ENCODE measurements around the gene ZCCHC7. TPM values are rescaled to one million over a fixed set of nuclear protein-coding genes. Genes with fewer than 3 reads are reported as not detected.

Gene ZCCHC7
- total RNA-seq, 4 donors from 2014 or later, result 22.1 to 31.9 (median 25.6) TPM

DNA sequence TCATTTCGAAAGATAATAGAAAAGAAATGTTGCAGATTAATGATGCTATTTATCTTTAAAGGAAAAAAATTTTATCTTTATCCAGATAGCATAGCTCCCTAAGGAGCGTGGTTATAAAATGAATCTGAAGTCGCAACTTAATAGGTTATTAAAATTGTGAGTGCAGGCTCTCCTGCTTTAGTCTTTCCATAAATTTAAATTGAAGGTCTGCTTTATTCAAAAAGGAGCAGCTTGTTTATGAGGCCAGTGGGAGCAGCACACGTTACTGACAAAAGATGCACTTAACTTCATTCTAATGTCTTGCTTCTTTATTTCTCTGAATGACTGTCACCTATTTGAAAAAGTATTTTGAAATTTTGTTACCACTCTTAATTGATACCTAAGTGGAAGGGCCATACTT, 95.0 kb downstream of the ZCCHC7 start:
- Histone ChIP-seq H3K9me3 (no peaks in the 10 kb centered on the region), H3K4me1 (peaks cover 0 to under 1% of the 10 kb centered on the region in 2 donors), H3K27me3 (no peaks in the 10 kb centered on the region), H3K27ac (no peak overlapping the region), H3K4me3 (replicated peaks in 1 of 3) (no peak overlapping the region), H3K36me3 (no peaks in the 10 kb centered on the region)
- no peak for TF ChIP-seq POLR2A (IDR thresholded peaks at IDR 0.05)
- no peak for TF ChIP-seq CTCF (IDR thresholded peaks at IDR 0.05)
- DNase-seq, result no peak
- WGBS, 2 donors, result 89 to 90% methylated on average over 4 of the region's 4 CpGs
- intact Hi-C loops (cut with DNase I), result no loop called here

DNA sequence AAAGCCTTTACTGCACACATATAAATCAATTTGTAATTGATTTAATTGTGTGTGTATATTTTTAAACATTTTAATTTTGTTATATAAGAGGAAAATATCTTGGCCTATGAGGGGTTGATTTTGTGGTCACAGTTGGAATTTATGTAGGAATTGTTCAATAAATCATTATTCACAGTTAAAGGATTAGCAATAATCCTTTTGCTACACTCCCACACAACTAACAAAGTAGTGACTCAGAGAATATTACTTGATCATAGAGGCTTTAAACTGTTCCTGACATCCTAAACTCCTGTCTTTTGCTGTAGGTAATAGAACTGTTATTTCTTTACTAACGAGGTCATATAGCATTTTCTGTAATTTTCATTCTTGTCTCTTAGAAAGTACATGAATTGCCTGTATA, 95.5 kb downstream of the ZCCHC7 start:
- DNase-seq, result no peak
- no peak overlapping the region for H3K27ac ChIP-seq
- no peaks in the 10 kb centered on the region for H3K4me1 ChIP-seq
- H3K27me3 ChIP-seq, result no peaks in the 10 kb centered on the region
- TF ChIP-seq POLR2A (IDR thresholded peaks at IDR 0.05) (no peak), CTCF (IDR thresholded peaks at IDR 0.05) (no peak)
- H3K4me3 ChIP-seq (replicated peaks in 1 of 3), result no peak overlapping the region
- WGBS, 2 donors, result 86 to 96% methylated on average over 1 of the region's 1 CpG
- no peaks in the 10 kb centered on the region for H3K9me3 ChIP-seq
- no peaks in the 10 kb centered on the region for H3K36me3 ChIP-seq
- intact Hi-C loops (cut with DNase I), result no loop called here

DNA sequence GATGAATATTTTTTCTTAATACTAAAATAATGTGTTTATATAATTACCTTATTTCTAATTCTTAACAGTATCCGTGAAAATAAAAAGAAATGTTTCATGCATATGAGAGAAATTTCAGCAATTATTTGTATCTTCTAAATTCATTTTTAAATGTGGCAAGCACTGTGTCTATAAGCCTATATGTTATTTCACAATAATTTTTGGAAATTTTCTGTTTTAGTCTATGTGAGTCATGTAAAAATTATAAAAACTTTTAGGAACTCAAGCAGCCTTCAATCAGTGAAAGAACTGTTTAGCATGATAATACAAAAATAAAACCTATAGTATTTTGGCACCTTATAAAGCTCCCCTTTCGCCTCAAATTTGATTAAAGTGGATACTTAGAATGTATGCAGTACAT, 96.8 kb downstream of the ZCCHC7 start:
- no peak overlapping the region for H3K27ac ChIP-seq
- 96 to 98% methylated on average over 2 of the region's 2 CpGs for WGBS, 2 donors
- no peaks in the 10 kb centered on the region for H3K4me1 ChIP-seq
- H3K36me3 ChIP-seq, result no peaks in the 10 kb centered on the region
- no peaks in the 10 kb centered on the region for H3K9me3 ChIP-seq
- intact Hi-C loops (cut with DNase I), result no loop called here
- no peak overlapping the region for H3K4me3 ChIP-seq (replicated peaks in 1 of 3)
- no peak for TF ChIP-seq POLR2A (IDR thresholded peaks at IDR 0.05)
- no peak for TF ChIP-seq CTCF (IDR thresholded peaks at IDR 0.05)
- no peak for DNase-seq
- H3K27me3 ChIP-seq, result no peaks in the 10 kb centered on the region

DNA sequence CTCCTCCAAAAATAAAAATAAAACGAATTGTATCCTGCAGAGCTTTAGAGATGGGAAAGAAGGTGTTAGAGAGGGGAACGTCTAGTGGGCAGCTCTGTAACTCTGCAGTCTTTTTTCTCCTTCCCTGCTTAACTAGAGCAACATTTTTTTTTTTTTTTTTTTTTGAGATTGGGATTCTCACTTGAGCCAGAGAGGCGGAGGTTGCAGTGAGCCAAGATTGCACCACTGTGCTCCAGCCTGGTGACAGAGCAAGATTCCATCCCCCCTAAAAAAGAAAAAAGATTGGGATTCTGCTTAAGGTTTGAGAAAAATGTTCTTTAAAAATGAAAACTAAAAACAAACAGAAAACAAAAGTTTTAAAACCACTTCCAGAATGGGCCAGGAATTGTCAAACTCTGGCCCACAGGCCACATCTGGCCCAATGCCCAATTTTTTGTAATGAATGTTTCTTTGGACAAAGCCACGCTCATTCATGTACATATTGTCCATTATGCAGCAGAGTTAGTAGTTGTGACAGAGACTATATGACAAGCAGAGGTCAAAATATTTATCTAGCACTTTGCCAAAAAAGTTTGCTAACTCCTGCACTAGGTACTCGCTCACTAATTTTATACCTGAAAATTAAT, 98.5 kb downstream of the ZCCHC7 start:
- TF ChIP-seq CTCF (IDR thresholded peaks at IDR 0.05), result no peak
- H3K36me3 ChIP-seq, result no peaks in the 10 kb centered on the region
- intact Hi-C loops (cut with DNase I), result no loop called here

DNA sequence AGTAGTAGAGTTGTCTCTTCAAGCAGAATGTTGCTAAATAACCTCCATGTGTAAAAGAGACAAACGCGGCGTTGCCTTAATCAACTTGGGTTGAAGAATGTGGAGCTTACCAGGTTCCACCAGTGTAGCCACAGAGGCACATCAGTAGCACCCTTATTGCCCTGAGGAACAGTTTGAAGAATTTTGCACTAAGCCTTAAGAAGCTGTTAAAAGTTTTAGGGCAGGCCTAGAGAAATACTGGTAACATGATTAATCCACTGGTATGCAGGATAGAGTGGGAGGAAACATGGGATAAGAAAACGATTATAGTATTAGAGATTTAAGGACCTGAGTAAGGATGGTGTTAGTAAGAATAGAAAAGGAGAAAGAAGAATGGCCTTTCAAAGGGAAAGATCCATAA, 100.6 kb downstream of the ZCCHC7 start:
- 95% methylated on average over 4 of the region's 4 CpGs for WGBS, 2 donors
- H3K36me3 ChIP-seq, result no peaks in the 10 kb centered on the region
- no peaks in the 10 kb centered on the region for H3K27me3 ChIP-seq
- H3K4me3 ChIP-seq (replicated peaks in 1 of 3), result no peak overlapping the region
- intact Hi-C loops (cut with DNase I), result no loop called here
- no peak for TF ChIP-seq POLR2A (IDR thresholded peaks at IDR 0.05)
- TF ChIP-seq CTCF (IDR thresholded peaks at IDR 0.05), result no peak
- no peaks in the 10 kb centered on the region for H3K4me1 ChIP-seq
- H3K27ac ChIP-seq, result no peak overlapping the region
- DNase-seq, result no peak
- H3K9me3 ChIP-seq, result no peaks in the 10 kb centered on the region

More for the DNA sequence above, 98.5 kb downstream of the ZCCHC7 start:
- no peak for DNase-seq
- H3K4me3 ChIP-seq (replicated peaks in 1 of 3), result no peak overlapping the region
- no peaks in the 10 kb centered on the region for H3K4me1 ChIP-seq
- 80 to 83% methylated on average over 5 of the region's 5 CpGs for WGBS, 2 donors
- no peaks in the 10 kb centered on the region for H3K9me3 ChIP-seq
- no peaks in the 10 kb centered on the region for H3K27me3 ChIP-seq
- H3K27ac ChIP-seq, result no peak overlapping the region

All from thyroid gland (tissue), 4 donors.